ENCODE measurements around the gene CDH4. TPM values are rescaled to one million over a fixed set of nuclear protein-coding genes. Genes with fewer than 3 reads are reported as not detected.

Gene CDH4
- polyA plus RNA-seq, 1 donor: 1.7 TPM

DNA sequence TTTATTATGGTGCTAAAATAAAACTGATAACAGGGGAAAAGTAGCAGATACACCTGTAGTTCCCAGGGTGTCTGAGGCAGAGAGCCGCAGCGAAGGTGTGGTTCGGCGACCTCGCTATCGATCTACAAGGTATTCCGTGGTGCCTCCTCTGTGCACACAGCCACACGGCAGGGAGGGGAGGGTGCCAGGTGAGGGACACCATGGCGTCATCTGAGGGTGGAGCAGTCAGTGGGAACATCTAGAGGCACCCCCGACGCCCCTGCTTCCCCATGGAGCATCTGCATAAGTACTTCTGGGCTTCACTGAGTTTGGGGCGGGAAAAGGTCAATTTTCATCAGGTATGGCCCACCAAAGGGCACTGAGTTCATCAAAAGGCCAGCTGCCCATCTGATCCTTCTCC, 570.3 kb downstream of the CDH4 start:
- Histone ChIP-seq H3K27me3 (ENCODE audit: control insufficient read depth, insufficient read depth, low read length) (no peaks in the 10 kb centered on the region), H3K27ac (ENCODE audit: low read length) (no peak overlapping the region), H3K4me3 (ENCODE audit: low read length) (no peak overlapping the region), H3K9me3 (ENCODE audit: control insufficient read depth, low read depth, low read length) (no peaks in the 10 kb centered on the region), H3K36me3 (ENCODE audit: control insufficient read depth, insufficient read depth, low read length) (no peaks in the 10 kb centered on the region), H3K4me1 (ENCODE audit: control insufficient read depth, insufficient read depth, low read length) (no peaks in the 10 kb centered on the region)
- DNase-seq: peak in 1 of 2 donors; percentile 8
- no CpG with 5 or more reads among the region's 12 CpGs for WGBS (ENCODE audit: insufficient coverage, low lambda C conversion rate)

GRCh38 chr20:61823242-61823641, 571.2 kb downstream of the CDH4 start:
- H3K4me3 ChIP-seq (ENCODE audit: low read length): no peak overlapping the region
- WGBS (ENCODE audit: insufficient coverage, low lambda C conversion rate): no CpG with 5 or more reads among the region's 2 CpGs

DNA sequence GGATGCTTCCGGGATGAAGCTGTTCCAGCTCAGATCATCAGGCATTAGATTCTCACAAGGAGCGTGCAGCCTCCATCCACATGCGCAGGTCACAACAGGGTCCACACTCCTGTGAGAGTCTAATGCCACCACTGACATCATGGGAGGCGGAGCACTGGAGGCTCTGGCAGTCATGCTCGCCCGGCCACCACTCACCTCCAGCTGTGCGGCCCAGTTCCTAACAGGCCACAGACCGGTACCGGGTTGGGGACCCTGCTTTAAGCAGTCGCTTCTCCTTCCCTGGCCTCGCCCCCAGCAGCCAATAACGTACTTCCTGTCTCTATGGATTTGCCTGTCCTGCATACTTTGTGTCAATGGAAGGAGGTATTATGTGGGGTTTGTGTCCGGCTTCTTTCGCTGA, 576.8 kb downstream of the CDH4 start:
- Histone ChIP-seq H3K36me3 (ENCODE audit: control insufficient read depth, insufficient read depth, low read length) (no peaks in the 10 kb centered on the region), H3K9me3 (ENCODE audit: control insufficient read depth, low read depth, low read length) (peaks cover 2% of the 10 kb centered on the region), H3K27ac (ENCODE audit: low read length) (no peak overlapping the region), H3K4me3 (ENCODE audit: low read length) (no peak overlapping the region), H3K27me3 (ENCODE audit: control insufficient read depth, insufficient read depth, low read length) (no peaks in the 10 kb centered on the region), H3K4me1 (ENCODE audit: control insufficient read depth, insufficient read depth, low read length) (no peaks in the 10 kb centered on the region)
- DNase-seq: no peak
- no CpG with 5 or more reads among the region's 14 CpGs for WGBS (ENCODE audit: insufficient coverage, low lambda C conversion rate)

More at GRCh38 chr20:61823242-61823641, 571.2 kb downstream of the CDH4 start:
- DNase-seq: no peak
- H3K36me3 ChIP-seq (ENCODE audit: control insufficient read depth, insufficient read depth, low read length): no peaks in the 10 kb centered on the region
- H3K4me1 ChIP-seq (ENCODE audit: control insufficient read depth, insufficient read depth, low read length): no peaks in the 10 kb centered on the region
- no peak overlapping the region for H3K27ac ChIP-seq (ENCODE audit: low read length)
- no peaks in the 10 kb centered on the region for H3K9me3 ChIP-seq (ENCODE audit: control insufficient read depth, low read depth, low read length)
- no peaks in the 10 kb centered on the region for H3K27me3 ChIP-seq (ENCODE audit: control insufficient read depth, insufficient read depth, low read length)

GRCh38 chr20:61829526-61829925, 577.5 kb downstream of the CDH4 start:
- Histone ChIP-seq H3K36me3 (ENCODE audit: control insufficient read depth, insufficient read depth, low read length) (no peaks in the 10 kb centered on the region), H3K27ac (ENCODE audit: low read length) (no peak overlapping the region), H3K4me3 (ENCODE audit: low read length) (no peak overlapping the region), H3K4me1 (ENCODE audit: control insufficient read depth, insufficient read depth, low read length) (no peaks in the 10 kb centered on the region), H3K9me3 (ENCODE audit: control insufficient read depth, low read depth, low read length) (peaks cover 2% of the 10 kb centered on the region), H3K27me3 (ENCODE audit: control insufficient read depth, insufficient read depth, low read length) (no peaks in the 10 kb centered on the region)
- DNase-seq: no peak
- no CpG with 5 or more reads among the region's 17 CpGs for WGBS (ENCODE audit: insufficient coverage, low lambda C conversion rate)

GRCh38 chr20:61830241-61830930, 578.3 kb downstream of the CDH4 start:
- WGBS (ENCODE audit: insufficient coverage, low lambda C conversion rate): no CpG with 5 or more reads among the region's 30 CpGs
- H3K36me3 ChIP-seq (ENCODE audit: control insufficient read depth, insufficient read depth, low read length): no peaks in the 10 kb centered on the region
- H3K4me1 ChIP-seq (ENCODE audit: control insufficient read depth, insufficient read depth, low read length): no peaks in the 10 kb centered on the region
- no peak for DNase-seq
- peaks cover 2% of the 10 kb centered on the region for H3K9me3 ChIP-seq (ENCODE audit: control insufficient read depth, low read depth, low read length)
- H3K4me3 ChIP-seq (ENCODE audit: low read length): no peak overlapping the region
- no peaks in the 10 kb centered on the region for H3K27me3 ChIP-seq (ENCODE audit: control insufficient read depth, insufficient read depth, low read length)
- no peak overlapping the region for H3K27ac ChIP-seq (ENCODE audit: low read length)

GRCh38 chr20:61830991-61831390, 578.9 kb downstream of the CDH4 start:
- WGBS (ENCODE audit: insufficient coverage, low lambda C conversion rate): no CpG with 5 or more reads among the region's 8 CpGs
- Histone ChIP-seq H3K36me3 (ENCODE audit: control insufficient read depth, insufficient read depth, low read length) (no peaks in the 10 kb centered on the region), H3K4me3 (ENCODE audit: low read length) (no peak overlapping the region), H3K27me3 (ENCODE audit: control insufficient read depth, insufficient read depth, low read length) (no peaks in the 10 kb centered on the region), H3K4me1 (ENCODE audit: control insufficient read depth, insufficient read depth, low read length) (no peaks in the 10 kb centered on the region), H3K27ac (ENCODE audit: low read length) (no peak overlapping the region), H3K9me3 (ENCODE audit: control insufficient read depth, low read depth, low read length) (peaks cover 2% of the 10 kb centered on the region)
- no peak for DNase-seq

DNA sequence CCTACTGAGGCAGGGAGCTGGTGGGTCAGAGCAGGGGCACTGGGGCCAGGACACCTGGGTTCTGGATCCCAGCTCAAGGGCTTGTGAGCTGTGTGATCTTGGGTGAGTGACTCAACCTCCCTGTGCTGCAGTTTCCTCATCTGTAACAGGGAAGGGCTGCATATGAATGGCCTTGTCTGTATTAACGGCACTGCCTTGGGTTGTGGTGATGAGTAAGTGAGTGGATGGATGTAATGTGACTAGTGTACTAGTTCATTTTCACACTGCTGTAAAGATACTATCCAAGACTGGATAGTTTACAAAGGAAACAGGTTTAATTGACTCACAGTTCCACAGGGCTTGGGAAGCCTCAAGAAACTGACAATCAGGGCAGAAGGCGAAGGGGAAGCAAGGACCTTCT, 580.1 kb downstream of the CDH4 start:
- Histone ChIP-seq H3K4me3 (ENCODE audit: low read length) (no peak overlapping the region), H3K4me1 (ENCODE audit: control insufficient read depth, insufficient read depth, low read length) (no peaks in the 10 kb centered on the region), H3K27ac (ENCODE audit: low read length) (no peak overlapping the region), H3K27me3 (ENCODE audit: control insufficient read depth, insufficient read depth, low read length) (no peaks in the 10 kb centered on the region), H3K9me3 (ENCODE audit: control insufficient read depth, low read depth, low read length) (peaks cover 2% of the 10 kb centered on the region), H3K36me3 (ENCODE audit: control insufficient read depth, insufficient read depth, low read length) (no peaks in the 10 kb centered on the region)
- WGBS (ENCODE audit: insufficient coverage, low lambda C conversion rate): no CpG with 5 or more reads among the region's 2 CpGs
- DNase-seq: no peak

DNA sequence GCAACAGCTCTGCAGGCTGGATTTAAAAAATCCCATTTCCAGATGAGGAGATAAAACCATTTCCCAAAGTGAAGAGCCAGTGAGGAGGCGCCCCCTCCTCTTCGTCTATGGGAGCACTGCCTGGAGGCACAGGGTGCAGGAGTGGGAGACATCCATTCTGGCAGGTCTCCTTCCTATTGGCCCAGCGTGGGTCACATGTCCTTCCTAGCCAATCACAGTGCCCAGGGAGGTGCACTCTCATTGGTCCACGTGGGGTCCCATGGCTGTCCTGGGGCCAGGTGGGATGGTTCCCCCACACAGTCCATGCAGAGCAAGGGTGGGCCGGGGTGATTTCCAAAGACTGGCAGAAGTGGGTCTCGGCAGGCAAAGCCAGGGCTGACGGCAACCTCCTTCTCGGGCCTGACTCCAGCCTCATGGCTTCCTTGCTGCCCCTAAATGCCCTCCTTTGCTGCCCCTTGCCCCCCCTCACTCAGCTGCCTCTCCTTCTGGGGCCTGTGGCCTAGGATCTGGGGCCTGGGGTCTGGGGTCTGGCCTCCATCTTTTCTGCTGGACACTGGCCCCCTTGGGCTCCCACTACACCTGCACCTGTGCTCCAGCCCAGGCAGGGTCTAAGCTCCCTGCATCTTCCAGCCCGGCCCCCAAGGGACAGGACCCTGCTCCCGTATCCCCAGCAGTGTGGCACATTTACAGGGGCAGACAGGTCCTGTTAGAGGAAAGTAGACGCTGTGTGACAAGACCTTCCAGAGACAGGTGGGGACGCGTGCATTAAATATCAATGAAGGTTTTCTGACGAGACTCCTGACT, 581.9 kb downstream of the CDH4 start:
- WGBS (ENCODE audit: insufficient coverage, low lambda C conversion rate): no CpG with 5 or more reads among the region's 14 CpGs
- DNase-seq: no peak
- peaks cover 2% of the 10 kb centered on the region for H3K9me3 ChIP-seq (ENCODE audit: control insufficient read depth, low read depth, low read length)
- no peak overlapping the region for H3K27ac ChIP-seq (ENCODE audit: low read length)
- H3K4me1 ChIP-seq (ENCODE audit: control insufficient read depth, insufficient read depth, low read length): no peaks in the 10 kb centered on the region
- H3K36me3 ChIP-seq (ENCODE audit: control insufficient read depth, insufficient read depth, low read length): no peaks in the 10 kb centered on the region
- no peak overlapping the region for H3K4me3 ChIP-seq (ENCODE audit: low read length)
- H3K27me3 ChIP-seq (ENCODE audit: control insufficient read depth, insufficient read depth, low read length): no peaks in the 10 kb centered on the region

DNA sequence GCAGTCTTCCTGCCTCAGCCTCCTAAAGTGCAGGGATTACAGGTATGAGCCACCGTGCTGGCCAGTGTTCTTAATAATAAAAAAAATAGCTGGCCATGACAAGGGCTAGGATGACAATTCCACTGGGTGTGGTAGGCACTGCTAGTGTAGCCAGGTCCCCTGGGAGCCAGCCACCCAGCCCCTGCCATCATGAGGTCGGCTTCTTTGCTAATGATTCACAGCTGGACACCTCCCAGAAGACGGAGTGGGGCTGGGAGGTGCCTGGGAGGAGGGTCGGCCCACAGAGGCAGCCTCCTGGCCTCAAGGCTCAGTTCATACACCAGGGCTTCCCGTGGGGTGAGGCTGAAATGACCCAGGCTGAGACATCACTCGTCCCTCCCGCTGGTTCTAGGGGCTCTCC, 583.2 kb downstream of the CDH4 start:
- no CpG with 5 or more reads among the region's 7 CpGs for WGBS (ENCODE audit: insufficient coverage, low lambda C conversion rate)
- Histone ChIP-seq H3K36me3 (ENCODE audit: control insufficient read depth, insufficient read depth, low read length) (no peaks in the 10 kb centered on the region), H3K27ac (ENCODE audit: low read length) (no peak overlapping the region), H3K27me3 (ENCODE audit: control insufficient read depth, insufficient read depth, low read length) (no peaks in the 10 kb centered on the region), H3K4me1 (ENCODE audit: control insufficient read depth, insufficient read depth, low read length) (no peaks in the 10 kb centered on the region), H3K9me3 (ENCODE audit: control insufficient read depth, low read depth, low read length) (peaks cover 2% of the 10 kb centered on the region), H3K4me3 (ENCODE audit: low read length) (no peak overlapping the region)
- DNase-seq: no peak

DNA sequence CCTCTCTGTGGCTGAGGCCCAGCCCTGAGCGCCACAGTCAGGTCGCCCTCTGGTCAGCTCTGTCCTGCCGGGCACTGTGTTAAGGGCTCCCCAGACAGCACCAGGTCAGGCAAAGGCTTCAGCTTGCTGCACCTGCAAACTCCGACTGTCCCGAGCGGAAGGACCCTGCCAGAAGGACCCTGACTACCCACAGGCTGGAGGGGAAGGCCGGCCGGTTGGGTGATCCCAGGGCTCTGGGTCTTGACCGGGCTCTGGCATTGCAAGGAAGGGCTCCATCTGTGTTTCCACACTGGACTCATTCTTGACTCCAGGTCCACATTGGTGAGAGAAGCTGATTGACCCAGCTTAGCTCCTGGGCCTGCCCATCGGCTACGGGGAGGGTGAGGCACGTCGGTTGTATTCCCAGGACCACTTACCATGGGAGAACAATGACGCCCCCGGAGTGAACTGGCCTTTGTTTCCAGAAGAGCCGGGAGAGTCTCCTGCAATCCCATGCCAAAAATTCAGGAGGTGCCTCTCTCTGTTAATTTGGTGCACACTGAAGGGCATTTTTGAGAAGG, 583.8 kb downstream of the CDH4 start:
- Histone ChIP-seq H3K27me3 (ENCODE audit: control insufficient read depth, insufficient read depth, low read length) (no peaks in the 10 kb centered on the region), H3K27ac (ENCODE audit: low read length) (no peak overlapping the region), H3K36me3 (ENCODE audit: control insufficient read depth, insufficient read depth, low read length) (no peaks in the 10 kb centered on the region), H3K9me3 (ENCODE audit: control insufficient read depth, low read depth, low read length) (no peaks in the 10 kb centered on the region), H3K4me1 (ENCODE audit: control insufficient read depth, insufficient read depth, low read length) (no peaks in the 10 kb centered on the region), H3K4me3 (ENCODE audit: low read length) (no peak overlapping the region)
- no CpG with 5 or more reads among the region's 16 CpGs for WGBS (ENCODE audit: insufficient coverage, low lambda C conversion rate)
- DNase-seq: no peak
